ACC112 (cell line): Measurements from ENCODE around the gene CRABP2.

ENCODE experiments used
- H2AFZ ChIP-seq: fragments of 200-600 bp; sonication (generic); one replicate; pipeline ENCODE4 v1.6.0; 2017; ENCODE audit warnings: antibody characterized with exemption, low read length; ENCODE audit not compliant: unreplicated experiment
- H3K27ac ChIP-seq: fragments of 200-600 bp; sonication (generic); 2 replicates; pipeline ENCODE4 v1.5.1; 2014; ENCODE audit warnings: low read depth, mild to moderate bottlenecking, antibody characterized with exemption, low read length, moderate library complexity
- H3K27me3 ChIP-seq: fragments of 200-600 bp; sonication (generic); 2 replicates; pipeline ENCODE4 v1.6.1; 2014; ENCODE audit warnings: mild to moderate bottlenecking, antibody characterized with exemption, low read length, moderate library complexity, mixed read lengths; ENCODE audit not compliant: insufficient read depth
- H3K36me3 ChIP-seq: fragments of 200-600 bp; sonication (generic); 2 replicates; pipeline ENCODE4 v1.6.1; 2016; ENCODE audit warnings: mild to moderate bottlenecking, antibody characterized with exemption, low read length, moderate library complexity, mixed read lengths; ENCODE audit not compliant: insufficient read depth
- H3K4me1 ChIP-seq: fragments of 200-600 bp; sonication (generic); one replicate; pipeline ENCODE4 v1.6.1; 2016; ENCODE audit warnings: low read length, mixed read lengths; ENCODE audit not compliant: insufficient read depth, unreplicated experiment, control insufficient read depth
- H3K4me3 ChIP-seq: fragments of 200-600 bp; sonication (generic); 2 replicates; pipeline ENCODE4 v1.5.1; 2014; ENCODE audit warnings: mild to moderate bottlenecking, low read depth, low read length
- H3K79me2 ChIP-seq: fragments of 200-600 bp; sonication (generic); one replicate; pipeline ENCODE4 v1.6.0; 2016; ENCODE audit warnings: low read length; ENCODE audit not compliant: control insufficient read depth, unreplicated experiment, insufficient read depth

Gene CRABP2

GRCh38 chr1:156741481-156741983 lies 36.1 kb upstream of the CRABP2 start:
- Histone ChIP-seq H3K4me1 (peaks cover 29% of the 10 kb centered on the region), H3K36me3 (peaks cover 19% of the 10 kb centered on the region), H3K27ac (peak overlapping the region; percentile 76), H3K79me2 (peaks cover 42% of the 10 kb centered on the region), H2AFZ (peak overlapping the region; percentile 74), H3K27me3 (no peaks in the 10 kb centered on the region), H3K4me3 (peak overlapping the region; percentile 27; the same call in 1 of the 2 replicates)

GRCh38 chr1:156740741-156741480 lies 35.5 kb upstream of the CRABP2 start, which contains the start of gene MRPL24:
Gene MRPL24 (minus strand): TSS chr1:156741088. CDS start chr1:156738704, 2,384 bp downstream.
- Histone ChIP-seq H3K36me3 (peaks cover 19% of the 10 kb centered on the region), H3K27ac (peak within 1 kb of the TSS; percentile 76), H3K79me2 (peaks cover 36% of the 10 kb centered on the region), H3K4me3 (peak within 1 kb of the TSS; percentile 88), H3K27me3 (no peaks in the 10 kb centered on the region), H2AFZ (peak within 1 kb of the TSS; percentile 74), H3K4me1 (peaks cover 23% of the 10 kb centered on the region)

GRCh38 chr1:156740237-156740740 lies 34.9 kb upstream of the CRABP2 start:
- peaks cover 17% of the 10 kb centered on the region for H3K4me1 ChIP-seq
- H2AFZ ChIP-seq, result peak overlapping the region; percentile 41
- peaks cover 16% of the 10 kb centered on the region for H3K36me3 ChIP-seq
- H3K27me3 ChIP-seq, result no peaks in the 10 kb centered on the region
- H3K79me2 ChIP-seq, result peaks cover 30% of the 10 kb centered on the region
- peak overlapping the region; percentile 26; the same call in 1 of the 2 replicates for H3K27ac ChIP-seq
- H3K4me3 ChIP-seq, result peak overlapping the region; percentile 88

GRCh38 chr1:156738916-156739315 lies 33.5 kb upstream of the CRABP2 start:
- peaks cover 16% of the 10 kb centered on the region for H3K36me3 ChIP-seq
- H3K27me3 ChIP-seq, result no peaks in the 10 kb centered on the region
- H2AFZ ChIP-seq, result no peak overlapping the region
- no peak overlapping the region for H3K4me3 ChIP-seq
- no peak overlapping the region for H3K27ac ChIP-seq
- H3K79me2 ChIP-seq, result peaks cover 22% of the 10 kb centered on the region
- H3K4me1 ChIP-seq, result peaks cover 17% of the 10 kb centered on the region

GRCh38 chr1:156738407-156738806 lies 33.0 kb upstream of the CRABP2 start:
- H3K27me3 ChIP-seq, result no peaks in the 10 kb centered on the region
- H3K4me1 ChIP-seq, result peaks cover 17% of the 10 kb centered on the region
- peaks cover 18% of the 10 kb centered on the region for H3K36me3 ChIP-seq
- no peak overlapping the region for H3K4me3 ChIP-seq
- H3K79me2 ChIP-seq, result peaks cover 22% of the 10 kb centered on the region
- no peak overlapping the region for H3K27ac ChIP-seq
- H2AFZ ChIP-seq, result no peak overlapping the region

- Histone ChIP-seq H2AFZ (no peak overlapping the region), H3K79me2 (peaks cover 16% of the 10 kb centered on the region), H3K4me1 (peaks cover 8% of the 10 kb centered on the region), H3K27ac (no peak overlapping the region), H3K36me3 (peaks cover 10% of the 10 kb centered on the region; the same call in 1 of the 2 replicates), H3K27me3 (no peaks in the 10 kb centered on the region), H3K4me3 (no peak overlapping the region)
Observed at GRCh38 chr1:156733989-156734584, 28.7 kb upstream of the CRABP2 start.

- H3K36me3 ChIP-seq, result 0 out of 2 replicates have a peak, but pooled peaks cover 12% of the 10 kb centered on the region
Observed at GRCh38 chr1:156728599-156729462, 23.4 kb upstream of the CRABP2 start, which contains the start of gene ISG20L2. Gene ISG20L2 (minus strand): TSS chr1:156728766. CDS start chr1:156727652, 1,114 bp downstream.

GRCh38 chr1:156727926-156728598 lies 22.7 kb upstream of the CRABP2 start, which contains the start of gene METTL25B:
Gene METTL25B (plus strand): TSS chr1:156728469. CDS start chr1:156729105, 636 bp downstream.
- Histone ChIP-seq H3K27ac (peak within 1 kb of the TSS; percentile 97), H3K4me3 (peak within 1 kb of the TSS; percentile 100), H3K36me3 (0 out of 2 replicates have a peak, but pooled peaks cover 10% of the 10 kb centered on the region), H3K4me1 (peaks cover 34% of the 10 kb centered on the region), H3K27me3 (no peaks in the 10 kb centered on the region), H2AFZ (peak within 1 kb of the TSS; percentile 93), H3K79me2 (peaks cover 62% of the 10 kb centered on the region)

More at GRCh38 chr1:156728599-156729462, 23.4 kb upstream of the CRABP2 start, which contains the start of gene ISG20L2:
- no peaks in the 10 kb centered on the region for H3K27me3 ChIP-seq
- H3K79me2 ChIP-seq, result peaks cover 57% of the 10 kb centered on the region
- H3K4me1 ChIP-seq, result peaks cover 34% of the 10 kb centered on the region
- H3K27ac ChIP-seq, result peak within 1 kb of the TSS; percentile 97
- peak within 1 kb of the TSS; percentile 93 for H2AFZ ChIP-seq
- peak within 1 kb of the TSS; percentile 100 for H3K4me3 ChIP-seq

GRCh38 chr1:156727492-156727891 lies 22.1 kb upstream of the CRABP2 start:
- Histone ChIP-seq H3K4me3 (peak overlapping the region; percentile 100), H3K27me3 (no peaks in the 10 kb centered on the region), H3K79me2 (peaks cover 66% of the 10 kb centered on the region), H3K27ac (peak overlapping the region; percentile 97), H2AFZ (no peak overlapping the region), H3K36me3 (peaks cover 14% of the 10 kb centered on the region; the same call in 1 of the 2 replicates), H3K4me1 (peaks cover 34% of the 10 kb centered on the region)
